HCT116 (cell line): Measurements from ENCODE around the gene CHKA. TPM values are rescaled to one million over a fixed set of nuclear protein-coding genes. Genes with fewer than 3 reads are reported as not detected.

Experiments
- ATAC-seq: fragments of 200-7000 bp; cut with Tn5 transposase; 2 replicates; pipeline ENCODE4 v1.9.1; 2020; ENCODE audit warnings: mild to moderate bottlenecking, moderate library complexity
- BruUV-seq: library from RNA; stranded (reverse); fragments of 400-500 nt; replicated peaks from 2 replicates; lab custom pipeline; 2021; lab: Mats Ljungman, UMichigan
- CTCF ChIA-PET: fragments of 300-600 bp; sonication (Branson Sonifier 250); formaldehyde crosslinking; loops from one replicate; lab custom pipeline; 2021; ENCODE audit warnings: antibody characterized with exemption; lab: Charles Lee
- POLR2A ChIA-PET: fragments of 300-600, 350-600 bp; sonication (Branson Sonifier 250); formaldehyde crosslinking; loops from one replicate; lab custom pipeline; 2021; ENCODE audit warnings: antibody characterized with exemption; lab: Charles Lee
- RAD21 ChIA-PET, 2 experiments: fragments of 300-600 bp; sonication (Branson Sonifier 250); formaldehyde crosslinking; loops; one replicate each; lab custom pipeline; 2023; ENCODE audit warnings: low total read pairs in 2 of 2; ENCODE audit not compliant: uncharacterized antibody in 2 of 2, unreplicated experiment in 2 of 2, low non-redundant PET in 1 of 2; lab: Charles Lee
- DNase-seq: peaks from one replicate; pipeline ENCODE4 v3.0.0-alpha.2; 2010; ENCODE audit warnings: low read depth, low spot score
- H2AFZ ChIP-seq: fragments of 200-600 bp; shearing (Covaris generic), sonication (generic); 2 replicates; pipeline ENCODE4 v1.6.1; 2017; ENCODE audit warnings: low read depth, mixed run types, mixed read lengths, antibody characterized with exemption, low read length; ENCODE audit not compliant: poor library complexity, severe bottlenecking
- H3K27ac ChIP-seq: 2 replicates; pipeline ENCODE4 v1.5.1; 2012; ENCODE audit warnings: low read depth, low read length
- H3K27me3 ChIP-seq: fragments of 200-600 bp; sonication (generic); 2 replicates; pipeline ENCODE4 v1.6.1; 2016; ENCODE audit warnings: mixed run types, low read length, mixed read lengths; ENCODE audit not compliant: insufficient read depth
- H3K36me3 ChIP-seq, 2 experiments: fragments of 200-500 bp in 1 of 2; fragments of 200-600 bp in 1 of 2; sonication (Bioruptor generic) in 1 of 2; sonication (generic) in 1 of 2; 2 replicates each; pipeline versions ENCODE4 v1.5.1 to v1.6.1; 2014 to 2016; ENCODE audit warnings: low read length in 2 of 2, inconsistent platforms in 1 of 2, mixed read lengths in 1 of 2, mixed run types in 1 of 2; ENCODE audit not compliant: insufficient read depth in 2 of 2, control insufficient read depth in 1 of 2
- H3K4me1 ChIP-seq, 2 experiments: fragments of 200-600 bp in 1 of 2; sonication (generic) in 1 of 2; 2 replicates each; pipeline versions ENCODE4 v1.5.1 to v1.6.1; 2012 to 2017; ENCODE audit warnings: low read length in 2 of 2, inconsistent platforms in 1 of 2, mild to moderate bottlenecking in 1 of 2, mixed read lengths in 1 of 2, mixed run types in 1 of 2, moderate library complexity in 1 of 2; ENCODE audit not compliant: insufficient read depth in 2 of 2, control insufficient read depth in 1 of 2
- H3K4me2 ChIP-seq: fragments of 200-600 bp; sonication (generic); 2 replicates; pipeline ENCODE4 v1.6.1; 2017; ENCODE audit warnings: mixed run types, low read length, mixed read lengths
- H3K4me3 ChIP-seq, 2 experiments: fragments of 200-600 bp in 1 of 2; sonication (generic) in 1 of 2; replicated peaks in 1 of 2; 2 replicates each; pipeline ENCODE4 v1.5.1; 2011 to 2016; ENCODE audit warnings: low read length in 2 of 2, control low read depth in 1 of 2, low read depth in 1 of 2, mild to moderate bottlenecking in 1 of 2, mixed read lengths in 1 of 2, mixed run types in 1 of 2
- H3K79me2 ChIP-seq: fragments of 200-600 bp; sonication (generic); 2 replicates; pipeline ENCODE4 v1.6.1; 2017; ENCODE audit warnings: mild to moderate bottlenecking, mixed run types, low read length, moderate library complexity, mixed read lengths; ENCODE audit not compliant: insufficient read depth
- H3K9ac ChIP-seq: fragments of 200-600 bp; sonication (generic); 2 replicates; pipeline ENCODE4 v1.6.1; 2016; ENCODE audit warnings: low read length, mixed read lengths
- H3K9me2 ChIP-seq: fragments of 200-600 bp; sonication (generic), shearing (Covaris generic); 2 replicates; pipeline ENCODE4 v1.6.1; 2017; ENCODE audit warnings: mixed run types, mild to moderate bottlenecking, moderate library complexity; ENCODE audit not compliant: insufficient read depth
- H3K9me3 ChIP-seq, 2 experiments: fragments of 200-500 bp in 1 of 2; fragments of 200-600 bp in 1 of 2; sonication (Bioruptor generic) in 1 of 2; sonication (generic) in 1 of 2; 2 replicates each; pipeline ENCODE4 v1.6.1; 2014 to 2017; ENCODE audit warnings: low read length in 2 of 2, mixed read lengths in 2 of 2, inconsistent platforms in 1 of 2, low read depth in 1 of 2, mild to moderate bottlenecking in 1 of 2, mixed run types in 1 of 2, moderate library complexity in 1 of 2; ENCODE audit not compliant: control insufficient read depth in 1 of 2, insufficient read depth in 1 of 2
- H4K20me1 ChIP-seq: fragments of 200-600 bp; sonication (generic), shearing (Covaris generic); 2 replicates; pipeline ENCODE4 v1.6.1; 2017; ENCODE audit warnings: mixed run types, mild to moderate bottlenecking, moderate library complexity; ENCODE audit not compliant: insufficient read depth
- CEBPB ChIP-seq: IDR thresholded peaks from 2 replicates; pipeline ENCODE4 v1.6.1; 2012; ENCODE audit warnings: low read depth
- CTCF ChIP-seq, 3 experiments: fragments of 200-600 bp in 1 of 3; sonication (generic) in 1 of 3; IDR thresholded peaks in 2 of 3; conservative IDR thresholded peaks in 1 of 3; 2 replicates each; pipeline ENCODE4 v1.5.1; 2012 to 2017; ENCODE audit warnings: low read depth in 2 of 3, low read length in 2 of 3, antibody characterized with exemption in 1 of 3, borderline replicate concordance in 1 of 3, control low read depth in 1 of 3, mild to moderate bottlenecking in 1 of 3, mixed read lengths in 1 of 3, mixed run types in 1 of 3, moderate library complexity in 1 of 3; ENCODE audit not compliant: insufficient read depth in 1 of 3
- MAX ChIP-seq: IDR thresholded peaks from 2 replicates; pipeline ENCODE4 v1.6.1; 2012
- POLR2A ChIP-seq: IDR thresholded peaks from 2 replicates; pipeline ENCODE4 v1.7.0; 2011; ENCODE audit warnings: borderline replicate concordance; ENCODE audit not compliant: insufficient read depth, insufficient read length; ENCODE audit errors: extremely low read depth
- POLR2AphosphoS5 ChIP-seq: IDR thresholded peaks from 2 replicates; pipeline ENCODE4 v1.6.1; 2011; ENCODE audit warnings: mild to moderate bottlenecking, low read depth, low read length, moderate library complexity
- REST ChIP-seq: IDR thresholded peaks from 2 replicates; pipeline ENCODE4 v1.6.1; 2012; ENCODE audit warnings: low read depth
- SP1 ChIP-seq: IDR thresholded peaks from 2 replicates; pipeline ENCODE4 v1.6.1; 2012; ENCODE audit warnings: low read depth
- YY1 ChIP-seq: IDR thresholded peaks from 2 replicates; pipeline ENCODE4 v1.6.1; 2011; ENCODE audit warnings: low read length, low read depth, moderate library complexity, mild to moderate bottlenecking; ENCODE audit not compliant: insufficient replicate concordance; ENCODE audit errors: extremely low read depth
- ZBTB33 ChIP-seq: IDR thresholded peaks from 2 replicates; pipeline ENCODE4 v1.6.1; 2011; ENCODE audit warnings: mild to moderate bottlenecking, low read length, moderate library complexity; ENCODE audit not compliant: insufficient replicate concordance; ENCODE audit errors: extremely low read depth
- ZFX ChIP-seq: fragments of 450-650 bp; IDR thresholded peaks from 2 replicates; pipeline ENCODE4 v1.6.1; 2017
- ZNF274 ChIP-seq: fragments of 200-500 bp; sonication (Bioruptor generic); IDR thresholded peaks from 2 replicates; pipeline ENCODE4 v1.6.1; 2014; ENCODE audit warnings: mild to moderate bottlenecking, low read depth, low read length, inconsistent platforms
- intact Hi-C: fragments of 100-400 bp; cut with micrococcal nuclease; formaldehyde crosslinking; loops from 2 replicates; pipeline ENCODE4 v1.10.0; 2022
- total RNA-seq: library from RNA; stranded (reverse); gene quantifications from one replicate; pipeline ENCODE4 v1.2.1, GENCODE V29; 2021; ENCODE audit not compliant: unreplicated experiment

Gene CHKA
- total RNA-seq, 1 experiment from 2014 or later, result 33.1 TPM

DNA sequence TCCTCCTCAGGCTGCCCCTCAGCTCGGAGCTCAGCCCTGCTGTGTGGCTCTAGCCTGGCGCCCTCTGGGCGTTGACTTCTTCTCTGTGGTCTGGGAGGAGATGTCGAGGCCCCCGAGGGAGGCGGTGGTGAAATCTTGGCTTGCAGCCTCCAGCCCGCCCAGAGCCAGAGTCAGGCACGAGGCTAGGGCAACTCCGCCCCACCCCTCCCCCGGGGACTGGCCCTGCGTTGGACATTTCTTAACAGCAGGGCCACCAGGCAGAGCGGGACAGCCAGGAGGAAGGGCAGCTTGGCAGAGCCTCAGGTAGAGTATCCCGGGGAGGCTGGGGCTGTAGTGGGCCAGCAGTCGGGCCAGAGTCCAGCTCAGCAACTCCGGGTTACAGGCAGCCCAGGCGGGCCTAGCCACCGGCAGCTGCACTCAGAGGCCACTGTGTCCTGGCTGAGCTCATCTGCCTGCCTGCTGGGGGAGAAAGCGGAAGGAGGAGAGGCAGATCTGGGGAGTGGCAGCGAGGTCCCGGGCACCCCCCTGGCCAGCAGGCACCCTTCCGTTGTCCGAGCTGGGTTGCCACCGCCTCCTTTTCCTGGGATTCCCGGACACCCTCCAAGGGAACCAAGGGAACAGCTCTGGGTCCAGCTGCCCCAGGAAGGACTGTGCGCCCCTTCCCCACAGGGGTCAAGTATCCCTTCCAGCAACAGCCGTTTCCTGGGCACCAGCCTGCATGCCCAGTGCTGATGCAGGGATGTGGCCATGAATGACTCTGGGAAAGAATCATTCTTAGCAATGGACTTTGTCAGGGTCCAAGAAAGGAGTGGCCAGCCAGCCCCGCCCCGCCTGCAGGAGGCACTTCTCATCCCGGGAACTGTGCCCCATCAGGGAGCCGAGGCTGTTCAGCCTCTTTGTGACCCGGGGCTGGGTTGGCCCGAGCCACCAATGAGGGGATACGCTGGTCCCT, 110.8 kb downstream of the CHKA start, which contains the start of gene ALDH3B1:
Gene ALDH3B1, plus strand, starts transcription at position 238 of the 952 bp plus-strand sequence. CDS start 4,971 bp downstream, outside the sequence.
- TSS peak; percentile 43 for BruUV-seq
- ChIA-PET RAD21 (interaction anchor here (0.7 to 1.7 kb wide), 2 partner anchors 10 to 11 kb away, joined by 3 to 7 read pairs; no protein-coding TSS in a partner anchor), POLR2A (interaction anchor here (1.3 to 1.4 kb wide), 4 partner anchors 11 to 28 kb away, joined by 3 to 9 read pairs (median 6); partner anchors contain the start of gene TCIRG1), CTCF (interaction anchor here (0.5 to 2.1 kb wide), 6 partner anchors 11 to 667 kb away, joined by 3 to 9 read pairs (median 4); no protein-coding TSS in a partner anchor)
- H3K36me3 ChIP-seq, result no peaks in the 10 kb centered on the region
- H3K4me3 ChIP-seq, result peak within 1 kb of the TSS; percentile 57 to 71
- peak; percentile 64 for ATAC-seq
- DNase-seq, result peak; percentile 60
- no peak within 1 kb of the TSS for H2AFZ ChIP-seq
- H3K4me2 ChIP-seq, result peak within 1 kb of the TSS; percentile 97
- peaks cover 70 to 80% of the 10 kb centered on the region in 2 experiments for H3K4me1 ChIP-seq
- H4K20me1 ChIP-seq, result no peaks in the 10 kb centered on the region
- peak within 1 kb of the TSS; percentile 86 for H3K9ac ChIP-seq
- intact Hi-C loops, result loop anchor here (5.0 kb wide), 1 partner anchor 197 kb away; no protein-coding TSS in a partner anchor
- no peak for TF ChIP-seq ZNF274
- no peak for TF ChIP-seq ZBTB33
- no peak for TF ChIP-seq CTCF (IDR thresholded peaks at IDR 0.05 in 2 of 3, conservative IDR thresholded peaks at IDR 0.05 in 1 of 3; ENCODE audit: borderline replicate concordance in 1 of 3, insufficient read depth in 1 of 3, low read depth in 2 of 3, low read length in 2 of 3)
- peak; percentile 52 for TF ChIP-seq POLR2AphosphoS5
- no peak for TF ChIP-seq CEBPB
- no peak for TF ChIP-seq REST
- TF ChIP-seq ZFX, result peak; percentile 59; the same call in 1 of the 2 replicates
- peak; percentile 49 for TF ChIP-seq YY1
- no peak for TF ChIP-seq SP1
- TF ChIP-seq MAX, result no peak
- peak; percentile 38 for TF ChIP-seq POLR2A
- no peaks in the 10 kb centered on the region for H3K27me3 ChIP-seq
- H3K27ac ChIP-seq, result peak within 1 kb of the TSS; percentile 96
- no peaks in the 10 kb centered on the region for H3K9me3 ChIP-seq
- H3K79me2 ChIP-seq, result peaks cover 20% of the 10 kb centered on the region; the same call in 1 of the 2 replicates
- H3K9me2 ChIP-seq, result no peaks in the 10 kb centered on the region
